A673 (cell line): ENCODE results near the gene UGT1A9. TPM values are rescaled to one million over a fixed set of nuclear protein-coding genes. Genes with fewer than 3 reads are reported as not detected.
"Not testable (repeated sequence)": the region's sequence is repeated elsewhere in the genome, so short reads cannot be mapped to it uniquely, and the experiment has no call there.

Source experiments
- BruUV-seq: library from RNA; stranded (reverse); fragments of 400-500 nt; replicated peaks from 2 replicates; lab custom pipeline; 2021; lab: Mats Ljungman, UMichigan
- CTCF ChIA-PET: fragments of 300-600 bp; sonication (Branson Sonifier 250); formaldehyde crosslinking; loops from one replicate; lab custom pipeline; 2022; ENCODE audit warnings: antibody characterized with exemption; lab: Charles Lee
- POLR2A ChIA-PET: fragments of 300-600 bp; sonication (Branson Sonifier 250); formaldehyde crosslinking; loops from one replicate; lab custom pipeline; 2022; ENCODE audit warnings: antibody characterized with exemption; ENCODE audit not compliant: low non-redundant PET; lab: Charles Lee
- DNase-seq: peaks from one replicate; pipeline ENCODE4 v3.0.0-alpha.2; 2015; ENCODE audit warnings: low spot score
- H3K27ac ChIP-seq: fragments of 200-600 bp; sonication (generic); 2 replicates; pipeline ENCODE4 v1.5.1; 2016; ENCODE audit warnings: mixed run types, low read depth, mild to moderate bottlenecking, mixed read lengths, antibody characterized with exemption, low read length; ENCODE audit not compliant: poor library complexity, severe bottlenecking
- H3K27me3 ChIP-seq: fragments of 200-600 bp; sonication (generic); replicated peaks from 2 replicates; pipeline ENCODE4 v1.6.1; 2017; ENCODE audit warnings: mixed run types, low read depth, mild to moderate bottlenecking, mixed read lengths, antibody characterized with exemption, low read length; ENCODE audit not compliant: insufficient read depth, poor library complexity
- H3K36me3 ChIP-seq: fragments of 200-600 bp; sonication (generic); 2 replicates; pipeline ENCODE4 v1.6.1; 2016; ENCODE audit warnings: mixed run types, mild to moderate bottlenecking, mixed read lengths, antibody characterized with exemption, low read length; ENCODE audit not compliant: insufficient read depth, poor library complexity, severe bottlenecking
- H3K4me1 ChIP-seq: fragments of 200-600 bp; sonication (generic); 2 replicates; pipeline ENCODE4 v1.6.1; 2017; ENCODE audit warnings: mixed run types, mild to moderate bottlenecking, mixed read lengths, antibody characterized with exemption, low read length; ENCODE audit not compliant: insufficient read depth, poor library complexity, severe bottlenecking
- H3K4me3 ChIP-seq: fragments of 200-600 bp; sonication (generic); 2 replicates; pipeline ENCODE4 v1.5.1; 2016; ENCODE audit warnings: low read depth, mixed run types, mild to moderate bottlenecking, mixed read lengths, low read length; ENCODE audit not compliant: poor library complexity, severe bottlenecking
- H3K9me3 ChIP-seq: fragments of 200-600 bp; sonication (generic); 2 replicates; pipeline ENCODE4 v1.6.1; 2016; ENCODE audit warnings: mixed run types, low read depth, mild to moderate bottlenecking, mixed read lengths, antibody characterized with exemption, low read length; ENCODE audit not compliant: poor library complexity, severe bottlenecking
- EZH2 ChIP-seq: fragments of 200-600 bp; sonication (generic); IDR thresholded peaks from 2 replicates; pipeline ENCODE4 v1.6.1; 2017; ENCODE audit warnings: borderline replicate concordance, low read depth, mild to moderate bottlenecking, mixed read lengths, antibody characterized with exemption, low read length; ENCODE audit not compliant: poor library complexity, severe bottlenecking
- intact Hi-C: fragments of 100-400 bp; cut with micrococcal nuclease; formaldehyde crosslinking; loops from one replicate; pipeline ENCODE4 v1.10.0; 2022; ENCODE audit not compliant: unreplicated experiment
- total RNA-seq: library from RNA; stranded (reverse); gene quantifications from 2 replicates; pipeline ENCODE4 v1.2.3, GENCODE V29; 2021
- TF ChIP-seq, protein P1 (sequence below): fragments of 300-800, 200-600 bp; sonication (generic); conservative IDR thresholded peaks from 2 replicates; pipeline ENCODE4 v1.5.1; 2017; ENCODE audit warnings: low read depth, mild to moderate bottlenecking, antibody characterized with exemption, low read length, moderate library complexity, mixed read lengths

The UGT1A9 gene
- total RNA-seq, 1 experiment from 2014 or later, result not detected

DNA sequence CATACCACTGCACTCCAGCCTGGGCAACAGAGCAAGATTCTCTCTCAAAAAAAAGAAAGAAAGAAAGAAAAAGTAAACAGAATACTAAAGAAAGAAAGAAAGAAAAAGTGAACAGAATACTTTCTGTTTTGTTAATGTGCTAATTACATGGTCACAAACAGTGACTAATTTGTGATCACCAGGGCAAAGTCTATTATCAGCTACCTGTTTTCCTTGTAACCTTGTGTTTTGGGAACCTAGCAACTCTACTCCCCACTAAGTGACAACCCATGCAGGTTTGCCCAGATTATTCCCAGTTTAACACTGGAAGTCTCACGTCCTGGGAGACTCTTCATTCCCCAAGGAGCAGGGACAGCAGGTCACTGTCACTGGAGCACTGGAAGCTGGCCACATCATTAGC lies 16.7 kb upstream of the UGT1A9 start:
- BruUV-seq, result no TSS peak
- no peak for TF ChIP-seq EZH2
- TF ChIP-seq, protein P1, sequence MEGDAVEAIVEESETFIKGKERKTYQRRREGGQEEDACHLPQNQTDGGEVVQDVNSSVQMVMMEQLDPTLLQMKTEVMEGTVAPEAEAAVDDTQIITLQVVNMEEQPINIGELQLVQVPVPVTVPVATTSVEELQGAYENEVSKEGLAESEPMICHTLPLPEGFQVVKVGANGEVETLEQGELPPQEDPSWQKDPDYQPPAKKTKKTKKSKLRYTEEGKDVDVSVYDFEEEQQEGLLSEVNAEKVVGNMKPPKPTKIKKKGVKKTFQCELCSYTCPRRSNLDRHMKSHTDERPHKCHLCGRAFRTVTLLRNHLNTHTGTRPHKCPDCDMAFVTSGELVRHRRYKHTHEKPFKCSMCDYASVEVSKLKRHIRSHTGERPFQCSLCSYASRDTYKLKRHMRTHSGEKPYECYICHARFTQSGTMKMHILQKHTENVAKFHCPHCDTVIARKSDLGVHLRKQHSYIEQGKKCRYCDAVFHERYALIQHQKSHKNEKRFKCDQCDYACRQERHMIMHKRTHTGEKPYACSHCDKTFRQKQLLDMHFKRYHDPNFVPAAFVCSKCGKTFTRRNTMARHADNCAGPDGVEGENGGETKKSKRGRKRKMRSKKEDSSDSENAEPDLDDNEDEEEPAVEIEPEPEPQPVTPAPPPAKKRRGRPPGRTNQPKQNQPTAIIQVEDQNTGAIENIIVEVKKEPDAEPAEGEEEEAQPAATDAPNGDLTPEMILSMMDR, result no peak
- H3K4me3 ChIP-seq, result no peak overlapping the region
- no peaks in the 10 kb centered on the region for H3K9me3 ChIP-seq
- no peak for DNase-seq
- H3K4me1 ChIP-seq, result no peaks in the 10 kb centered on the region
- intact Hi-C loops, result no loop called here
- CTCF ChIA-PET, result no interaction called here
- POLR2A ChIA-PET, result no interaction called here
- no peaks in the 10 kb centered on the region for H3K36me3 ChIP-seq
- no peak overlapping the region for H3K27ac ChIP-seq
- no peaks in the 10 kb centered on the region for H3K27me3 ChIP-seq

DNA sequence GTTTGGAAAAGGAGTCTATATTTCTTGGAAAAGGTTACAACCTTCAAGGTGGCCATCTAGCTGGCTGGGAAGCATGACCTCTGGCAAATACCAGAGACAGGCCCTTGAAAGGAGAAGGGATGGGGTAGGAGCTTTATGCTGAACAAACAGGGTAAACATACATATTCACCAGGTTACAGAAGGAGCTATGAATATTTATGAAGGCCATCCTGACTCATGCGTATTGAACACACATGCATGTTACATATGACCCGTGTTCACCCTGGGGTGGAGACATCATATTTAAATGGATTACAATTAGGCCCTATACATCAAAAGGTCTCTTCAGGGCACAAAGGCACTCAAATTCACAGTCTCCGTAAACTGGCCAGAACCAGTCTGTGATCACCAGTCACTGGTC lies 15.8 kb upstream of the UGT1A9 start:
- CTCF ChIA-PET, H3K27me3 ChIP-seq, DNase-seq, H3K36me3 ChIP-seq, H3K4me1 ChIP-seq, H3K4me3 ChIP-seq, BruUV-seq, intact Hi-C loops, POLR2A ChIA-PET, H3K27ac ChIP-seq, H3K9me3 ChIP-seq: not testable (repeated sequence)

DNA sequence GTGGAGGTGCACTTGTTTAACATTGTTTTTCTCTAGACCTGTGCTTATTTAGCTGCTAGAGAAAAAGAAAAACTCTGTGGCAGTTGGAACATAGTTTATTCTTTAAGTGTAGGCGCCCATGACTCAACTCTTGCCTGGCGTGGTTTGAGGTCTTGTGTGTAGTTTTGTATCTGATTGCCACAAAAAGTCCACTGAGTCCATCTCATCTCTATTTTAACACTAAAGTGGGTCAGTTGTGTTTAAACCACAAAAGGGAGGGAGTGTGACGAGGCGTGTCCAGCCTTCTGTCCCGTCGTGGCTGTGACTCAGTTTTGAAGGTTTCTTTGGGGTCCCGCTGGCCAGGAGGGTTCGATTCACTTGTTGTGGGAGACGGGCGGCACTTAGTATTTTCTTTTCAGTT lies 15.3 kb upstream of the UGT1A9 start:
- intact Hi-C loops, result no loop called here
- TF ChIP-seq, protein P1, result no peak
- TF ChIP-seq EZH2, result no peak

DNA sequence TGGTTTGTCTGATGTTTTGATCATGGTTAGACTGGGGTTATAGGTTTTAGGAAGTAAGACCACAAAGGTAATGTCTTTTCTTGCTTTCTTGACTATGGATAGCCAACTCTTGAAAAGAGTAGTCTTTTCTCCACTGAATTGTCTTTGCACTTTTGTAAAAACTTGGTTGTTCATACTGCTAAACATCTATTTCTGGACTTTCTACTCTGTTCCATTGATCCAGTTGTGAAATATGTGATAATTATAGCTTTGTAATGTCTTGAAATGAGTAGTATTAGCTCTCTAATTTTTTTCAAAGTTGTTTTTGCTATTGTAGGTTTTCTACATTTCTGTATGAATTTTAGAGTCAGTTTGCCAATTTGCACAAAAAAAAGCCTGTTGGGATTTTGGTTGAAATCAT lies 13.1 kb upstream of the UGT1A9 start:
- ChIA-PET CTCF (no interaction called here), POLR2A (no interaction called here)
- DNase-seq, result no peak
- BruUV-seq, result no TSS peak
- no peaks in the 10 kb centered on the region for H3K36me3 ChIP-seq
- no peak overlapping the region for H3K4me3 ChIP-seq
- intact Hi-C loops, result no loop called here
- no peak overlapping the region for H3K27ac ChIP-seq
- H3K27me3 ChIP-seq, result no peaks in the 10 kb centered on the region
- H3K4me1 ChIP-seq, result no peaks in the 10 kb centered on the region
- TF ChIP-seq, protein P1, result no peak
- TF ChIP-seq EZH2, result no peak
- no peaks in the 10 kb centered on the region for H3K9me3 ChIP-seq

More for the DNA sequence above, 15.3 kb upstream of the UGT1A9 start:
- Histone ChIP-seq H3K36me3 (no peaks in the 10 kb centered on the region), H3K27ac (no peak overlapping the region), H3K4me1 (no peaks in the 10 kb centered on the region), H3K9me3 (no peaks in the 10 kb centered on the region), H3K4me3 (no peak overlapping the region), H3K27me3 (no peaks in the 10 kb centered on the region)
- ChIA-PET POLR2A (no interaction called here), CTCF (no interaction called here)
- no peak for DNase-seq
- BruUV-seq, result no TSS peak
